Thymus (tissue), 11 donors: ENCODE measurements around the gene FBXO17. TPM values are rescaled to one million over a fixed set of nuclear protein-coding genes. Genes with fewer than 3 reads are reported as not detected.
"Not testable (repeated sequence)": the region's sequence is repeated elsewhere in the genome, so short reads cannot be mapped to it uniquely, and the experiment has no call there.

Experiments used
- DNase-seq, 9 donors: peaks; one replicate each; pipeline ENCODE4 v3.0.0-alpha.2; 2013; ENCODE audit warnings: low spot score in 9 of 9, low read depth in 6 of 9, missing footprints in 1 of 9
- H3K27ac ChIP-seq, 2 donors: one replicate each; pipeline ENCODE4 v1.5.1; 2013; ENCODE audit warnings: control low read depth in 1 of 2, low read depth in 1 of 2, low read length in 1 of 2, mild to moderate bottlenecking in 1 of 2, moderate library complexity in 1 of 2
- H3K27me3 ChIP-seq, 2 donors: one replicate each; pipeline ENCODE4 v1.5.1; 2013; ENCODE audit warnings: low read length in 1 of 2; ENCODE audit not compliant: control insufficient read depth in 2 of 2, insufficient read depth in 1 of 2
- H3K36me3 ChIP-seq, 2 donors: one replicate each; pipeline ENCODE4 v1.5.1; 2013; ENCODE audit warnings: low read length in 1 of 2, mild to moderate bottlenecking in 1 of 2, moderate library complexity in 1 of 2; ENCODE audit not compliant: control insufficient read depth in 2 of 2, insufficient read depth in 2 of 2
- H3K4me1 ChIP-seq, 2 donors: one replicate each; pipeline ENCODE4 v1.5.1; 2013; ENCODE audit warnings: low read length in 2 of 2; ENCODE audit not compliant: control insufficient read depth in 2 of 2, insufficient read depth in 2 of 2
- H3K4me3 ChIP-seq, 2 donors: one replicate each; pipeline ENCODE4 v1.5.1; 2013; ENCODE audit warnings: low read length in 2 of 2, control low read depth in 1 of 2, mild to moderate bottlenecking in 1 of 2
- H3K9me3 ChIP-seq, 2 donors: one replicate each; pipeline ENCODE4 v1.5.1; 2013; ENCODE audit warnings: low read length in 1 of 2, mild to moderate bottlenecking in 1 of 2; ENCODE audit not compliant: control insufficient read depth in 2 of 2, insufficient read depth in 1 of 2
- WGBS: extraction: QIAGEN DNeasy Blood & Tissue Kit; methylation state at CpG from one replicate; pipeline ENCODE4 v1.1.7; 2013; 5-methylcytosine and 5-hydroxymethylcytosine counted together
- polyA plus RNA-seq: library from polyadenylated mRNA; stranded (reverse); fragments of 200-250 nt; gene quantifications from one replicate; pipeline ENCODE4 v1.2.3, GENCODE V29; 2013
- total RNA-seq: library from RNA; stranded (reverse); fragments of 120-200 nt; gene quantifications from one replicate; pipeline ENCODE4 v1.2.4, GENCODE V29; 2013
- donor health status: healthy.

FBXO17 gene
- total and polyA plus RNA-seq, 2 donors, result 3.8 to 4.0 TPM

GRCh38 chr19:38974624-38975213, 823 bp downstream of the FBXO17 start:
- Histone ChIP-seq H3K27ac (peak overlapping the region in 1 of 2 donors; percentile 43), H3K9me3 (no peaks in the 10 kb centered on the region), H3K4me1 (peaks cover 0 to 4% of the 10 kb centered on the region in 2 donors), H3K27me3 (peaks cover 20 to 29% of the 10 kb centered on the region in 2 donors), H3K4me3 (peak overlapping the region in 1 of 2 donors; percentile 29), H3K36me3 (no peaks in the 10 kb centered on the region)
- WGBS, result 89% methylated on average over 19 of the region's 19 CpGs
- no peak for DNase-seq

- Histone ChIP-seq H3K4me3 (no peak overlapping the region), H3K9me3 (no peaks in the 10 kb centered on the region), H3K27ac (no peak overlapping the region), H3K4me1 (peaks cover 0 to 4% of the 10 kb centered on the region in 2 donors), H3K36me3 (no peaks in the 10 kb centered on the region), H3K27me3 (peaks cover 20 to 28% of the 10 kb centered on the region in 2 donors)
- WGBS, result 95% methylated on average over 2 of the region's 2 CpGs
- no peak for DNase-seq
Measured at GRCh38 chr19:38971672-38972071, 3.9 kb downstream of the FBXO17 start.

- Histone ChIP-seq H3K36me3 (no peaks in the 10 kb centered on the region), H3K9me3 (no peaks in the 10 kb centered on the region), H3K4me1 (no peaks in the 10 kb centered on the region), H3K4me3 (no peak overlapping the region), H3K27me3 (peaks cover 16 to 20% of the 10 kb centered on the region in 2 donors), H3K27ac (no peak overlapping the region)
- 95% methylated on average over 12 of the region's 12 CpGs for WGBS
- DNase-seq, result no peak
Measured at GRCh38 chr19:38970664-38971532, 4.6 kb downstream of the FBXO17 start.

- not testable (repeated sequence) for DNase-seq
- WGBS, result 99% methylated on average over 5 of the region's 5 CpGs
Measured at GRCh38 chr19:38966149-38966548, 9.4 kb downstream of the FBXO17 start.

GRCh38 chr19:38964738-38965137, 10.8 kb downstream of the FBXO17 start:
- no peak for DNase-seq
- Histone ChIP-seq H3K9me3 (no peaks in the 10 kb centered on the region), H3K36me3 (no peaks in the 10 kb centered on the region), H3K27ac (no peak overlapping the region), H3K4me1 (peaks cover 0 to 3% of the 10 kb centered on the region in 2 donors), H3K27me3 (no peaks in the 10 kb centered on the region), H3K4me3 (no peak overlapping the region)
- WGBS, result 96% methylated on average over 2 of the region's 2 CpGs

More at GRCh38 chr19:38966149-38966548, 9.4 kb downstream of the FBXO17 start:
- H3K4me1 ChIP-seq, H3K27ac ChIP-seq, H3K36me3 ChIP-seq, H3K9me3 ChIP-seq, H3K4me3 ChIP-seq, H3K27me3 ChIP-seq: not testable (repeated sequence)

GRCh38 chr19:38959618-38960017, 15.9 kb downstream of the FBXO17 start:
- Histone ChIP-seq H3K4me3 (no peak overlapping the region), H3K9me3 (no peaks in the 10 kb centered on the region), H3K4me1 (peaks cover 0 to 3% of the 10 kb centered on the region in 2 donors), H3K27me3 (no peaks in the 10 kb centered on the region), H3K27ac (no peak overlapping the region), H3K36me3 (no peaks in the 10 kb centered on the region)
- 93% methylated on average over 5 of the region's 5 CpGs for WGBS
- no peak for DNase-seq

GRCh38 chr19:38958301-38958700, 17.2 kb downstream of the FBXO17 start:
- Histone ChIP-seq H3K27ac (no peak overlapping the region), H3K4me1 (peaks cover 0 to 3% of the 10 kb centered on the region in 2 donors), H3K4me3 (no peak overlapping the region), H3K9me3 (no peaks in the 10 kb centered on the region), H3K36me3 (no peaks in the 10 kb centered on the region), H3K27me3 (no peaks in the 10 kb centered on the region)
- whole genome bisulfite sequencing, result 87% methylated on average over 2 of the region's 2 CpGs
- DNase-seq, result no peak

- Histone ChIP-seq H3K27me3 (peaks cover 0 to 3% of the 10 kb centered on the region in 2 donors), H3K36me3 (no peaks in the 10 kb centered on the region), H3K9me3 (no peaks in the 10 kb centered on the region), H3K27ac (no peak overlapping the region), H3K4me1 (no peaks in the 10 kb centered on the region), H3K4me3 (no peak overlapping the region)
- DNase-seq, result no peak
- 94% methylated on average over 2 of the region's 2 CpGs for WGBS
Measured at GRCh38 chr19:38956264-38956663, 19.3 kb downstream of the FBXO17 start.

- Histone ChIP-seq H3K27me3 (peaks cover 9 to 22% of the 10 kb centered on the region in 2 donors), H3K4me1 (peaks cover 3 to 4% of the 10 kb centered on the region in 2 donors), H3K4me3 (no peak overlapping the region), H3K9me3 (peaks cover 2 to 10% of the 10 kb centered on the region in 2 donors), H3K36me3 (no peaks in the 10 kb centered on the region), H3K27ac (no peak overlapping the region)
- WGBS, result 88% methylated on average over 4 of the region's 4 CpGs
- DNase-seq, result no peak
Measured at GRCh38 chr19:38953677-38954076, 21.9 kb downstream of the FBXO17 start.
